Prostate gland (tissue), 2 donors: ENCODE data around the gene OR8B12. TPM values are rescaled to one million over a fixed set of nuclear protein-coding genes. Genes with fewer than 3 reads are reported as not detected.

ENCODE experiments used
- DNase-seq: peaks from one replicate; pipeline ENCODE4 v3.0.0-alpha.2; 2019; ENCODE audit warnings: low spot score
- H3K27ac ChIP-seq, 2 donors: fragments of 200-600 bp; sonication (generic); 2 replicates each; pipeline ENCODE4 v1.5.1; 2017 to 2019
- H3K27me3 ChIP-seq: fragments of 200-600 bp; sonication (generic); replicated peaks from 2 replicates; pipeline ENCODE4 v1.5.1; 2019; ENCODE audit not compliant: insufficient read depth
- H3K36me3 ChIP-seq, 2 donors: fragments of 200-600 bp; sonication (generic); 1 replicate in 1 of 2; 2 replicates in 1 of 2; pipeline versions ENCODE4 v1.5.1 to v1.8.1; 2017 to 2019
- H3K4me1 ChIP-seq: fragments of 200-600 bp; sonication (generic); replicated peaks from 2 replicates; pipeline ENCODE4 v1.5.1; 2019
- H3K4me3 ChIP-seq, 2 donors: fragments of 200-600 bp; sonication (generic); 2 replicates each; pipeline ENCODE4 v1.5.1; 2017 to 2019
- H3K9me3 ChIP-seq: fragments of 200-600 bp; sonication (generic); 2 replicates; pipeline ENCODE4 v1.5.1; 2017
- POLR2A ChIP-seq: fragments of 450-650 bp; IDR thresholded peaks from one replicate; pipeline ENCODE4 v1.6.1; 2016; ENCODE audit warnings: antibody characterized with exemption, mild to moderate bottlenecking
- POLR2AphosphoS5 ChIP-seq: sonication (generic); formaldehyde crosslinking; IDR thresholded peaks from one replicate; pipeline ENCODE4 v1.6.1; 2017; ENCODE audit warnings: antibody characterized with exemption
- WGBS: methylation state at CpG from one replicate; pipeline ENCODE4 v1.1.5; 2018; 5-methylcytosine and 5-hydroxymethylcytosine counted together
- intact Hi-C: fragments of 100-400 bp; cut with DNase I; formaldehyde crosslinking; loops from one replicate; pipeline ENCODE4 v1.14.2; 2022
- total RNA-seq, 2 donors: library from RNA; depleted of rRNA; stranded (reverse); fragments of >200 nt; gene quantifications; one replicate each; pipeline ENCODE4 v1.1.0, GENCODE V29; 2016
- TF ChIP-seq, protein P1 (sequence below), 4 experiments: fragments of 200-600 bp in 2 of 4; fragments of 450-650 bp in 2 of 4; sonication (generic) in 2 of 4; IDR thresholded peaks; 1 replicate in 3 of 4; 2 replicates in 1 of 4; pipeline ENCODE4 v1.5.1; 2016 to 2019; ENCODE audit warnings: antibody characterized with exemption in 4 of 4, mild to moderate bottlenecking in 2 of 4, moderate library complexity in 2 of 4

OR8B12 gene
- total RNA-seq, 2 donors from 2014 or later, result not detected

- no peaks in the 10 kb centered on the region for H3K9me3 ChIP-seq
- H3K36me3 ChIP-seq, result no peaks in the 10 kb centered on the region
- TF ChIP-seq POLR2A, result no peak
- TF ChIP-seq, protein P1, sequence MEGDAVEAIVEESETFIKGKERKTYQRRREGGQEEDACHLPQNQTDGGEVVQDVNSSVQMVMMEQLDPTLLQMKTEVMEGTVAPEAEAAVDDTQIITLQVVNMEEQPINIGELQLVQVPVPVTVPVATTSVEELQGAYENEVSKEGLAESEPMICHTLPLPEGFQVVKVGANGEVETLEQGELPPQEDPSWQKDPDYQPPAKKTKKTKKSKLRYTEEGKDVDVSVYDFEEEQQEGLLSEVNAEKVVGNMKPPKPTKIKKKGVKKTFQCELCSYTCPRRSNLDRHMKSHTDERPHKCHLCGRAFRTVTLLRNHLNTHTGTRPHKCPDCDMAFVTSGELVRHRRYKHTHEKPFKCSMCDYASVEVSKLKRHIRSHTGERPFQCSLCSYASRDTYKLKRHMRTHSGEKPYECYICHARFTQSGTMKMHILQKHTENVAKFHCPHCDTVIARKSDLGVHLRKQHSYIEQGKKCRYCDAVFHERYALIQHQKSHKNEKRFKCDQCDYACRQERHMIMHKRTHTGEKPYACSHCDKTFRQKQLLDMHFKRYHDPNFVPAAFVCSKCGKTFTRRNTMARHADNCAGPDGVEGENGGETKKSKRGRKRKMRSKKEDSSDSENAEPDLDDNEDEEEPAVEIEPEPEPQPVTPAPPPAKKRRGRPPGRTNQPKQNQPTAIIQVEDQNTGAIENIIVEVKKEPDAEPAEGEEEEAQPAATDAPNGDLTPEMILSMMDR (IDR thresholded peaks at IDR 0.05), result no peak
- TF ChIP-seq POLR2AphosphoS5, result no peak
- no peak overlapping the region for H3K27ac ChIP-seq
- whole genome bisulfite sequencing, result 48% methylated on average over 4 of the region's 4 CpGs
- H3K27me3 ChIP-seq, result no peaks in the 10 kb centered on the region
- no peak for DNase-seq
- intact Hi-C loops, result no loop called here
- no peak overlapping the region for H3K4me3 ChIP-seq
- no peaks in the 10 kb centered on the region for H3K4me1 ChIP-seq
These were observed 41.4 kb upstream of the OR8B12 start for GRCh38 chr11:124584681-124585372.

DNA sequence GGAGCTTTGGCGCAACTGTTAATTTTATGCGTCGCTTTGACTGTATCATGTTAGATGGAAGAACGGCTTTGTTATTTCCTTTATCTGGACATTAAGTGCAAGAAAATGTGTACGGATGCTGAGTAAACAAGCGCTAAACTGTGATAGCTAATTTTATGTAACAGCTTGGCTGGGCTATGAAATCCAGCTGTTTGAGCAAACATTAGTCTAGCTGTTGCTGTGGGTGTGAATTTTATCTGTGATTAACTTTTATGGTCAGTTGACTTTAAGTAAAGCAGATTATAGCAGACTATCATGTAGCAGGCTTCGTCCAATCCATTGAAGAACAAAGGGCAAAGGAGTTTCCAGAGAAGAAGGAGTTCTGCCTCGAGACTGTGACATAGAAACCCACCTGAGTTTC lies 40.3 kb upstream of the OR8B12 start:
- Histone ChIP-seq H3K27ac (no peak overlapping the region), H3K36me3 (no peaks in the 10 kb centered on the region), H3K27me3 (no peaks in the 10 kb centered on the region), H3K4me3 (no peak overlapping the region), H3K4me1 (no peaks in the 10 kb centered on the region), H3K9me3 (no peaks in the 10 kb centered on the region)
- TF ChIP-seq POLR2AphosphoS5, result no peak
- TF ChIP-seq, protein P1 (IDR thresholded peaks at IDR 0.05), result no peak
- DNase-seq, result no peak
- WGBS, result 60% methylated on average over 8 of the region's 8 CpGs
- intact Hi-C loops, result no loop called here

- H3K9me3 ChIP-seq, result no peaks in the 10 kb centered on the region
- H3K27me3 ChIP-seq, result no peaks in the 10 kb centered on the region
- intact Hi-C loops, result no loop called here
- 96% methylated on average over 2 of the region's 2 CpGs for WGBS
- TF ChIP-seq, protein P1 (IDR thresholded peaks at IDR 0.05), result no peak
- TF ChIP-seq POLR2AphosphoS5 (no peak), POLR2A (no peak)
- no peaks in the 10 kb centered on the region for H3K4me1 ChIP-seq
- H3K4me3 ChIP-seq, result no peak overlapping the region
- H3K27ac ChIP-seq, result no peak overlapping the region
- H3K36me3 ChIP-seq, result no peaks in the 10 kb centered on the region
- no peak for DNase-seq
These were observed 39.1 kb upstream of the OR8B12 start for GRCh38 chr11:124582565-124582964.

DNA sequence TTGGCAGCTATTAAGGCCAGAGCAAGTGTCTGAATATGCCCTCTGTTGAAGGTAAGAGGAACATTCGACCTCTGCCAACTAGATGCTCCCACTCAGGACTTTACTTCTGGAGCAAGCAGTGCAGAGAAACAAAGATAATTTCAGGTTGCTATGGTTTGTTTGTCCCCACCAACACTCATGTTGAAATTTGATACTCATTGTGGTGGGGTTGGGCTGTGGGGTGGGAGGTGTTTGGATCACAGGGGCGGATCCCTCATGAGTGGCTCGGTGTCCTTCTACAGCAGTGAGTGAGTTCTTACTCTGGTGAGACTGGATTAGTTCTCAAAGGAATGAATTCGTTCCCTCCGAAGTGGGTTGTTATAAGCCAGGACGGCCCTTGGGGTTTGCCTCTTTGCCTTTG lies 38.4 kb upstream of the OR8B12 start:
- intact Hi-C loops, result no loop called here
- Histone ChIP-seq H3K4me1 (no peaks in the 10 kb centered on the region), H3K4me3 (no peak overlapping the region), H3K9me3 (no peaks in the 10 kb centered on the region), H3K27ac (no peak overlapping the region), H3K27me3 (no peaks in the 10 kb centered on the region), H3K36me3 (no peaks in the 10 kb centered on the region)
- TF ChIP-seq POLR2AphosphoS5 (no peak), POLR2A (no peak)
- TF ChIP-seq, protein P1 (IDR thresholded peaks at IDR 0.05), result no peak
- WGBS, result 49% methylated on average over 6 of the region's 6 CpGs
- no peak for DNase-seq

DNA sequence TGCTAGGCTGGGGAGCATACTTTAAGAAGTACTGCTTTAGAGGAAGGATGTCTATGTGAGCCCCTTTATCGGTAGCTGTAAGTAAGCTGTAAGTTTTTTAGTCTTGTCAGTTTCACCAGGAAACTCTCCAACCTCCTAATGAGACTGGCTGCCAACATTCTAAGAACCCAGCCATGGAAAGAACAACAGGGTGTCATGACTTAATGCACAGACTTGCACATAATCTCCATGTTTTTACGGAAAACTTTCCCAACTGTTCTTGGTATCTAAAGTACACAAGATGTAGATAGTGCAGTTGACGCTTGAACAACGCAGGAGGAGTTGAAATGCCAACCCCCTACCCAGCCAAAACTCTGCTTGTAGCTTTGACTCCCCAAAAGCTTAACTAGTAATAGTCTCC lies 35.3 kb upstream of the OR8B12 start:
- Histone ChIP-seq H3K4me1 (no peaks in the 10 kb centered on the region), H3K36me3 (no peaks in the 10 kb centered on the region), H3K4me3 (no peak overlapping the region), H3K27me3 (no peaks in the 10 kb centered on the region), H3K27ac (no peak overlapping the region), H3K9me3 (no peaks in the 10 kb centered on the region)
- intact Hi-C loops, result no loop called here
- 62% methylated on average over 4 of the region's 4 CpGs for WGBS
- TF ChIP-seq, protein P1 (IDR thresholded peaks at IDR 0.05), result no peak
- no peak for TF ChIP-seq POLR2AphosphoS5
- no peak for TF ChIP-seq POLR2A
- DNase-seq, result no peak
